Neural crest cell (in vitro differentiated cells): Measurements from ENCODE around the gene ZNF423. TPM values are rescaled to one million over a fixed set of nuclear protein-coding genes. Genes with fewer than 3 reads are reported as not detected.

Source experiments
- DNase-seq: peaks from one replicate; pipeline ENCODE4 v3.0.0; 2021; ENCODE audit warnings: low read depth, mixed read lengths, low spot score
- H3K27ac Mint-ChIP-seq: one replicate; pipeline ENCODE4 v1.8.0; 2021; ENCODE audit warnings: mild to moderate bottlenecking, mixed read lengths; ENCODE audit not compliant: unreplicated experiment
- H3K27me3 Mint-ChIP-seq: 2 replicates; pipeline ENCODE4 v1.8.0; 2021; ENCODE audit warnings: low read depth, mild to moderate bottlenecking, mixed read lengths
- H3K36me3 Mint-ChIP-seq: 2 replicates; pipeline ENCODE4 v1.8.0; 2021; ENCODE audit warnings: low read depth, mild to moderate bottlenecking, mixed read lengths
- H3K4me1 Mint-ChIP-seq: 2 replicates; pipeline ENCODE4 v1.8.0; 2021; ENCODE audit warnings: mixed read lengths
- H3K4me3 Mint-ChIP-seq: one replicate; pipeline ENCODE4 v1.8.0; 2021; ENCODE audit warnings: mild to moderate bottlenecking, mixed read lengths
- H3K9me3 Mint-ChIP-seq: 2 replicates; pipeline ENCODE4 v1.8.0; 2021; ENCODE audit warnings: mixed read lengths
- total RNA-seq: library from RNA; stranded (reverse); gene quantifications from 2 replicates; pipeline ENCODE4 v1.2.1, GENCODE V29; 2021
- TF ChIP-seq, protein P1 (sequence below): fragments of 200-600 bp; sonication (generic); conservative IDR thresholded peaks from 2 replicates; pipeline ENCODE4 v1.5.0; 2021; ENCODE audit warnings: antibody characterized with exemption, mild to moderate bottlenecking

The ZNF423 gene
- total RNA-seq, 1 donor from 2014 or later = 55.4 TPM

DNA sequence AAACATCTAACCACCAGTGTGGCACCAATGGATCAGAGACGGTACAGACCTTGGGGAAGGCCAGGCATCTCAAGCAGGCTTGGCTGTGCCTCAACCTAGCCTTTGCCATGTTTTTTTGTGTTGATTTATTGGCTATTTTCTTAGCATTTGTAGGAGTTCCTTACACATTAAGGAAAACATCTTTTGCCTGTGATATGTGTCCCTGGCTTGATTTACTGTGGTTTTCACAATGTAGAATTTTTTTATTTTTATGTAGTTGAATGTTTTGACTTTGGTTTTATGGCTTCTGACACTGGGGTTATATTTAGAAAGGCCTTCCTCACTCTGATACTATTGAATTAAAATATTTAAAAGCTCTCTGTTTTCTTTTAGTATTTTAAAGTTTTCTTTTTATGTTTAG lies 132.6 kb downstream of the ZNF423 start:
- no peaks in the 10 kb centered on the region for H3K27me3 Mint-ChIP-seq

DNA sequence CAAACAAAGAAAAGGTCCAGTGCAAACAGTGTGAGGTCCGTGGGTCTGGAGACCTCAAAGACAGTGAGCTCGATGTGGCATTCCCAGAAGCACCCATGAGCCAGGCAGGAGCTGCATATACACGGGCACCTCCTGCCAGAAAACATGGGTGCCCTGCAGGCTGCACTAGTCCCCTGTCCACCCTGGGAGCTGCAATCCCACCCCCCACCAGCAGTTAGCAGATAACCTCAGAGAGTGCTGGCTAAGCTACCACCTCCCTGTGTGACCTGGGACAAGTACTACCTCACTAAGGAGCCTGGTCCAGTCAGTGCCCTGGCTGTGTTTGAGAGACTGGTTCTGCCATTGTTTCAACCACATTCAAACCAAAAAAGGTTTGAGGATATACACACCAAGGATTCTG lies 135.7 kb downstream of the ZNF423 start:
- no peaks in the 10 kb centered on the region for H3K27me3 Mint-ChIP-seq

More for the DNA sequence above, 132.6 kb downstream of the ZNF423 start:
- no peak overlapping the region for H3K4me3 Mint-ChIP-seq
- TF ChIP-seq, protein P1, sequence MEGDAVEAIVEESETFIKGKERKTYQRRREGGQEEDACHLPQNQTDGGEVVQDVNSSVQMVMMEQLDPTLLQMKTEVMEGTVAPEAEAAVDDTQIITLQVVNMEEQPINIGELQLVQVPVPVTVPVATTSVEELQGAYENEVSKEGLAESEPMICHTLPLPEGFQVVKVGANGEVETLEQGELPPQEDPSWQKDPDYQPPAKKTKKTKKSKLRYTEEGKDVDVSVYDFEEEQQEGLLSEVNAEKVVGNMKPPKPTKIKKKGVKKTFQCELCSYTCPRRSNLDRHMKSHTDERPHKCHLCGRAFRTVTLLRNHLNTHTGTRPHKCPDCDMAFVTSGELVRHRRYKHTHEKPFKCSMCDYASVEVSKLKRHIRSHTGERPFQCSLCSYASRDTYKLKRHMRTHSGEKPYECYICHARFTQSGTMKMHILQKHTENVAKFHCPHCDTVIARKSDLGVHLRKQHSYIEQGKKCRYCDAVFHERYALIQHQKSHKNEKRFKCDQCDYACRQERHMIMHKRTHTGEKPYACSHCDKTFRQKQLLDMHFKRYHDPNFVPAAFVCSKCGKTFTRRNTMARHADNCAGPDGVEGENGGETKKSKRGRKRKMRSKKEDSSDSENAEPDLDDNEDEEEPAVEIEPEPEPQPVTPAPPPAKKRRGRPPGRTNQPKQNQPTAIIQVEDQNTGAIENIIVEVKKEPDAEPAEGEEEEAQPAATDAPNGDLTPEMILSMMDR = no peak
- peaks cover 17% of the 10 kb centered on the region for H3K36me3 Mint-ChIP-seq
- H3K4me1 Mint-ChIP-seq = peaks cover 22% of the 10 kb centered on the region
- no peaks in the 10 kb centered on the region for H3K9me3 Mint-ChIP-seq
- no peak for DNase-seq
- no peak overlapping the region for H3K27ac Mint-ChIP-seq

DNA sequence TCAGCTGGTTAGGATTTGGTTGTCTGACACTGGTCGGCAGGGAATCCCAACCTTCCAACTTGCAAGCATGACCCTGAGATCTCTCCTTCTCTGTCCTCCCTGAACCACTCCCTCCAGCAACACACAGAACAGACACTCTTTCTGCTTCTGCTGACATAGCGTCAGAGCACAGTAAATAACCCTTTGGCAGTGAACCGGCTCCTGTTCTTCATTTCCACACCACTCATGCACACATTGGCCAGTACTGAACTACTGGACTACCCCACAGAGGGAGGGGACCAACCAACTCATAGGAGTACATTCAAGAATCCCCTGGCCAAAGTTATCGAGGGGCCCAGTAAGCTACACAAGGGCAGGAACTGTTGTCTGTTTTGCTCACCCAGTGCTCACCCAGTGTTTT lies 138.2 kb downstream of the ZNF423 start:
- Mint-ChIP-seq H3K4me3 (no peak overlapping the region), H3K27ac (no peak overlapping the region), H3K4me1 (peaks cover 49% of the 10 kb centered on the region), H3K27me3 (no peaks in the 10 kb centered on the region), H3K36me3 (peaks cover 13% of the 10 kb centered on the region), H3K9me3 (no peaks in the 10 kb centered on the region)
- TF ChIP-seq, protein P1 = no peak
- DNase-seq = no peak

More for the DNA sequence above, 135.7 kb downstream of the ZNF423 start:
- peaks cover 35% of the 10 kb centered on the region for H3K4me1 Mint-ChIP-seq
- no peaks in the 10 kb centered on the region for H3K9me3 Mint-ChIP-seq
- no peak for DNase-seq
- H3K27ac Mint-ChIP-seq = peak overlapping the region; percentile 81
- H3K36me3 Mint-ChIP-seq = peaks cover 13% of the 10 kb centered on the region
- H3K4me3 Mint-ChIP-seq = no peak overlapping the region
- TF ChIP-seq, protein P1 = no peak

DNA sequence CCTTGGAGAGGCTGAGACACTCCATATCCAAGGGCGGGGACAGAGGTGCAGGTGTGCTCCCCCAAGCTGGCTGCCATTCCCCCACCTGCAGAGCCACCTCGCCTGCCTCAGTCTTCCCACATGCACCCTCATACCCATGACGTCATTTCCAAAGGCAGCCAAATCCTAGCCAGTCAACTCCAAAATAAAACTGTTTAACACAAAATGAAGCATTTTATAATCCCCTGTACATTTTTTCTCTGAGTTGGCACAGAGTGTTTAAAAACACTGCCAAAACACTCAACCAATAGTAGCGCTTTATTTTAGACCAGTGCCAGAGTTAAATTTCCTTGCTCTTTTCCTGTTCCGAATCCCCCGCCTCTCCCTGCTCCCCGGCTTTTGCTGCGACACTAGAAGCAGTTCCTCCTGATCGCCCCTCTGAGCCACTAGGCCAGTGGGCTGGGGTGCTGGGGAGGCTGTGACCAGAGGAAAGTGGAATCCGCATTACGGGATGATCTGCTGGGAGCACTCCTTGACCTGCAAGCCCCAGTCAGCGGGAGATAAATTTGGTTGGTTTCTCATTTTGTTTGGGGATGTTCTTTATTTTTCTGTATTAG lies 139.5 kb downstream of the ZNF423 start:
- Mint-ChIP-seq H3K4me3 (no peak overlapping the region), H3K27me3 (no peaks in the 10 kb centered on the region), H3K9me3 (no peaks in the 10 kb centered on the region), H3K36me3 (peaks cover 9% of the 10 kb centered on the region), H3K27ac (peak overlapping the region; percentile 62), H3K4me1 (peaks cover 55% of the 10 kb centered on the region)
- no peak for DNase-seq
- TF ChIP-seq, protein P1 = no peak

DNA sequence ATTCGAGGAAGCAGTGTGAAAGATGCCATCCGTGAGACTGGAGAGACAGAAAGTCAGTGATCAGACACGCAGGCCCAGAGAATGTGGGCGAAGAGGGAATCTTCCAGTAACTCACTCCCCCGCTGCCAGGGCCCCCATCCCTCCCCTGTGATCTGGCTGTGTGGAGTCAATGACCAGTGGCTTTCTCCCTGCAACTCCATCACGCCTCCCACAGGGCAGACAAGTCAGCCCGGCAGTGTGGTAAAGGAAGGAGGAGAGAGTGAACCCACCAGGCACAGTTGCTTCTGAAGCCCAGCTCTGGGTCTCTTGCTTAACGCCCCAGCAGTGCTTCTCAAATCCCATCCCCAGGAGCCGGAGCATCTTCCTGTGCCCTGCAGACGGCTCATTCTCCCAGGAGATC lies 142.1 kb downstream of the ZNF423 start:
- Mint-ChIP-seq H3K27ac (no peak overlapping the region), H3K36me3 (peaks cover 13% of the 10 kb centered on the region), H3K9me3 (no peaks in the 10 kb centered on the region), H3K27me3 (no peaks in the 10 kb centered on the region), H3K4me1 (peaks cover 46% of the 10 kb centered on the region), H3K4me3 (no peak overlapping the region)
- DNase-seq = no peak
- TF ChIP-seq, protein P1 = no peak
